HCT116 (cell line): ENCODE measurements around the gene PPP1R3G.

Experiments used
- EZH2 ChIP-seq: fragments of 200-600 bp; sonication (generic); IDR thresholded peaks from 2 replicates; pipeline ENCODE4 v1.6.1; 2017; ENCODE audit warnings: antibody characterized with exemption, mixed run types
- TF ChIP-seq, protein P1 (sequence below), 3 experiments: fragments of 200-600 bp in 1 of 3; sonication (generic) in 1 of 3; IDR thresholded peaks in 2 of 3; conservative IDR thresholded peaks in 1 of 3; 2 replicates each; pipeline ENCODE4 v1.5.1; 2012 to 2017; ENCODE audit warnings: low read depth in 2 of 3, low read length in 2 of 3, antibody characterized with exemption in 1 of 3, borderline replicate concordance in 1 of 3, control low read depth in 1 of 3, mild to moderate bottlenecking in 1 of 3, mixed read lengths in 1 of 3, mixed run types in 1 of 3, moderate library complexity in 1 of 3; ENCODE audit not compliant: insufficient read depth in 1 of 3

DNA sequence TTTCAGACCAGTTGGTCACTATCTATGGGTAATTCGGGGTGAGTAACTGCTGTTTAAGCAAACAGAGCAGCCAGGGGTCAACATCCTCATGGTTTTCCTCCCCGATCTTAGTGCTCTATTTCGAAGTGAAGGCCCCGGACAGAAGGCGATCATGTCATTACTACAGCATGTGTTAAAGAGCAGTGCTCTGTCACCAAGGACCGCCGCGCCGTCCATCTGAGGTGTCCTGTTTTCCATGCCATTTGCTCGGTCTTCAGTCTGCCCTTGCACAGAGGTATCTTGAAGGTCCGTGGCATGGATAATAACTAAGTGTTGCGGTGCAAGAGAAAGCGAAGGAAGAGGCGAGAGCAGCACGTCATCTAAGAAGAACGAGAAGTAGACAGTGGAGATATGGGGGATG, 25.1 kb downstream of the PPP1R3G start:
- TF ChIP-seq, protein P1, sequence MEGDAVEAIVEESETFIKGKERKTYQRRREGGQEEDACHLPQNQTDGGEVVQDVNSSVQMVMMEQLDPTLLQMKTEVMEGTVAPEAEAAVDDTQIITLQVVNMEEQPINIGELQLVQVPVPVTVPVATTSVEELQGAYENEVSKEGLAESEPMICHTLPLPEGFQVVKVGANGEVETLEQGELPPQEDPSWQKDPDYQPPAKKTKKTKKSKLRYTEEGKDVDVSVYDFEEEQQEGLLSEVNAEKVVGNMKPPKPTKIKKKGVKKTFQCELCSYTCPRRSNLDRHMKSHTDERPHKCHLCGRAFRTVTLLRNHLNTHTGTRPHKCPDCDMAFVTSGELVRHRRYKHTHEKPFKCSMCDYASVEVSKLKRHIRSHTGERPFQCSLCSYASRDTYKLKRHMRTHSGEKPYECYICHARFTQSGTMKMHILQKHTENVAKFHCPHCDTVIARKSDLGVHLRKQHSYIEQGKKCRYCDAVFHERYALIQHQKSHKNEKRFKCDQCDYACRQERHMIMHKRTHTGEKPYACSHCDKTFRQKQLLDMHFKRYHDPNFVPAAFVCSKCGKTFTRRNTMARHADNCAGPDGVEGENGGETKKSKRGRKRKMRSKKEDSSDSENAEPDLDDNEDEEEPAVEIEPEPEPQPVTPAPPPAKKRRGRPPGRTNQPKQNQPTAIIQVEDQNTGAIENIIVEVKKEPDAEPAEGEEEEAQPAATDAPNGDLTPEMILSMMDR (IDR thresholded peaks at IDR 0.05 in 2 of 3, conservative IDR thresholded peaks at IDR 0.05 in 1 of 3; ENCODE audit: borderline replicate concordance in 1 of 3, insufficient read depth in 1 of 3, low read depth in 2 of 3, low read length in 2 of 3), result no peak
- no peak for TF ChIP-seq EZH2
